ENCODE measurements around the gene JAM3. TPM values are rescaled to one million over a fixed set of nuclear protein-coding genes. Genes with fewer than 3 reads are reported as not detected.

The JAM3 gene
- total and polyA plus RNA-seq, 10 of the 15 experiments (the other 5 are each of a cell fraction or from before 2014, with no cell fraction given) = 0.04 to 1.1 (median 0.32) TPM; not detected in 1

GRCh38 chr11:134055029-134055428 is 13.8 kb upstream of the JAM3 start:
- ChIA-PET SMC1A (ENCODE audit: uncharacterized antibody, unreplicated experiment) (no interaction called here), RAD21 (ENCODE audit: unreplicated experiment) (no interaction called here), CTCF (interaction anchor here (1.0 kb wide), 1 partner anchor 11 kb away, joined by 4 read pairs; no protein-coding TSS in a partner anchor), POLR2A (no interaction called here)
- H3K4me1 ChIP-seq (ENCODE audit: control insufficient read depth, insufficient read depth, low read length) = no peaks in the 10 kb centered on the region
- no peaks in the 10 kb centered on the region for H4K20me1 ChIP-seq (ENCODE audit: control insufficient read depth, insufficient read depth)
- H2AFZ ChIP-seq (ENCODE audit: control insufficient read depth, low read depth, low read length) = no peak overlapping the region
- H3K4me2 ChIP-seq (ENCODE audit: control insufficient read depth, insufficient read depth) = no peak overlapping the region
- DNase-seq (ENCODE audit: low read depth, low spot score) (no peak), ATAC-seq (no peak), FAIRE-seq (no peak)
- H3K27me3 ChIP-seq (replicated peaks in 1 of 2; ENCODE audit: control insufficient read depth in 2 of 2, insufficient read depth in 2 of 2, low read length in 1 of 2) = no peaks in the 10 kb centered on the region; a peak in 1 of 4 replicates
- no peak overlapping the region for H3K4me3 ChIP-seq
- no peaks in the 10 kb centered on the region for H3K36me3 ChIP-seq (ENCODE audit: control insufficient read depth in 2 of 2, insufficient read depth in 2 of 2, low read length in 1 of 2)
- no peak overlapping the region for H3K9ac ChIP-seq (ENCODE audit: control insufficient read depth, insufficient read depth, low read length)
- H3K79me2 ChIP-seq (ENCODE audit: control insufficient read depth, insufficient read depth, low read length) = no peaks in the 10 kb centered on the region
- no peak overlapping the region for H3K27ac ChIP-seq (ENCODE audit: control insufficient read depth, insufficient read depth)
- in situ Hi-C loops (cut with MboI) = no loop called here
- no peaks in the 10 kb centered on the region for H3K9me3 ChIP-seq (replicated peaks; ENCODE audit: control insufficient read depth, insufficient read depth, low read length)
- WGBS (ENCODE audit: insufficient coverage, insufficient replicate concordance, low lambda C conversion rate, missing lambda C conversion rate) = 81% methylated on average over 9 of the region's 9 CpGs
- intact Hi-C loops (cut with micrococcal nuclease; ENCODE audit: unreplicated experiment) = no loop called here
- BruUV-seq (replicated peaks) = no TSS peak
- TF ChIP-seq ZSCAN29 (IDR thresholded peaks at IDR 0.05) = no peak
- no peak for TF ChIP-seq MLLT1 (IDR thresholded peaks at IDR 0.05)
- TF ChIP-seq ZNF592 (IDR thresholded peaks at IDR 0.05) = no peak
- TF ChIP-seq HDAC6 (IDR thresholded peaks at IDR 0.05; ENCODE audit: unreplicated experiment) = no peak
- no peak for TF ChIP-seq ZBTB11 (CRISPR knock-in tag; IDR thresholded peaks at IDR 0.05)
- no peak for TF ChIP-seq KLF5 (IDR thresholded peaks at IDR 0.05; ENCODE audit: partially characterized antibody)
- TF ChIP-seq BCL3 (IDR thresholded peaks at IDR 0.05; ENCODE audit: borderline replicate concordance, insufficient read depth, low read depth, low read length, poor library complexity, severe bottlenecking) = no peak
- TF ChIP-seq NR2F1 (conservative IDR thresholded peaks at IDR 0.05) = no peak
- TF ChIP-seq SP1 (IDR thresholded peaks at IDR 0.05; ENCODE audit: low read depth, low read length) = no peak
- no peak for TF ChIP-seq NR2C2 (IDR thresholded peaks at IDR 0.05; ENCODE audit: borderline replicate concordance, control insufficient read depth, insufficient read length, low read depth)
- TF ChIP-seq RBBP5 (conservative IDR thresholded peaks at IDR 0.05) = no peak
- no peak for TF ChIP-seq ZNF384 (IDR thresholded peaks at IDR 0.05; ENCODE audit: borderline replicate concordance, low read depth, low read length)
- no peak for TF ChIP-seq DPF2 (IDR thresholded peaks at IDR 0.05)

Measured in GM12878 (cell line).